GM19043 (cell line): ENCODE measurements around the gene CALML5.

Experiments
- ATAC-seq: cut with Tn5 transposase; IDR thresholded peaks from one replicate; pipeline ENCODE4 v1.9.1; 2021; ENCODE audit warnings: low read depth; ENCODE audit not compliant: unreplicated experiment

The CALML5 gene

GRCh38 chr10:5499493-5500140 lies at the start of gene CALML5:
TSS of gene CALML5 (minus strand) at chr10:5499570. CDS start at chr10:5499438, 132 bp downstream.
- no peak for ATAC-seq

GRCh38 chr10:5547931-5548660 lies 48.7 kb upstream of the CALML5 start:
- ATAC-seq, result no peak

- no peak for ATAC-seq
These were observed 48.2 kb upstream of the CALML5 start for GRCh38 chr10:5547681-5547930.

GRCh38 chr10:5546891-5547680 lies 47.7 kb upstream of the CALML5 start:
- ATAC-seq, result no peak

GRCh38 chr10:5545778-5546710 lies 46.7 kb upstream of the CALML5 start:
- ATAC-seq, result no peak

GRCh38 chr10:5545426-5545777 lies 46.0 kb upstream of the CALML5 start:
- no peak for ATAC-seq

- ATAC-seq, result no peak
These were observed 45.6 kb upstream of the CALML5 start for GRCh38 chr10:5545011-5545410.

- ATAC-seq, result no peak
These were observed 44.9 kb upstream of the CALML5 start for GRCh38 chr10:5544216-5544805.

GRCh38 chr10:5543623-5544022 lies 44.3 kb upstream of the CALML5 start:
- ATAC-seq, result no peak

- ATAC-seq, result no peak
These were observed 42.7 kb upstream of the CALML5 start for GRCh38 chr10:5542100-5542499.

GRCh38 chr10:5540891-5541290 lies 41.5 kb upstream of the CALML5 start:
- no peak for ATAC-seq

- no peak for ATAC-seq
These were observed 40.7 kb upstream of the CALML5 start for GRCh38 chr10:5540080-5540479.

- ATAC-seq, result no peak
These were observed 39.7 kb upstream of the CALML5 start for GRCh38 chr10:5538892-5539651.

GRCh38 chr10:5538446-5538845 lies 39.1 kb upstream of the CALML5 start:
- ATAC-seq, result no peak

GRCh38 chr10:5537684-5538083 lies 38.3 kb upstream of the CALML5 start:
- ATAC-seq, result no peak

GRCh38 chr10:5536486-5537081 lies 37.2 kb upstream of the CALML5 start:
- ATAC-seq, result no peak

- no peak for ATAC-seq
These were observed 35.8 kb upstream of the CALML5 start for GRCh38 chr10:5534880-5535856.
